IPS-20b (cell line): Measurements from ENCODE around the gene POMGNT1.
A peak's percentile ranks its signal among the peaks of the same experiment; 100 is the strongest.

Experiments used
- H3K27ac ChIP-seq: one replicate; pipeline ENCODE4 v1.5.1; 2013; ENCODE audit warnings: low read length
- H3K27me3 ChIP-seq: 2 replicates; pipeline ENCODE4 v1.6.1; 2013; ENCODE audit warnings: mild to moderate bottlenecking, low read length, inconsistent platforms; ENCODE audit not compliant: insufficient read depth
- H3K36me3 ChIP-seq: 2 replicates; pipeline ENCODE4 v1.6.1; 2013; ENCODE audit warnings: low read depth, mild to moderate bottlenecking, inconsistent platforms, low read length, moderate library complexity; ENCODE audit not compliant: insufficient read depth
- H3K4me1 ChIP-seq: 2 replicates; pipeline ENCODE4 v1.6.1; 2013; ENCODE audit warnings: mild to moderate bottlenecking, control low read depth, inconsistent platforms, low read length, moderate library complexity; ENCODE audit not compliant: insufficient read depth
- H3K4me3 ChIP-seq: 2 replicates; pipeline ENCODE4 v1.5.1; 2013; ENCODE audit warnings: mild to moderate bottlenecking, low read length, inconsistent platforms
- H3K9ac ChIP-seq: 2 replicates; pipeline ENCODE4 v1.6.1; 2013; ENCODE audit warnings: low read depth, mild to moderate bottlenecking, inconsistent platforms, low read length, moderate library complexity
- H3K9me3 ChIP-seq: 2 replicates; pipeline ENCODE4 v1.6.1; 2013; ENCODE audit warnings: mild to moderate bottlenecking, low read depth, low read length, inconsistent platforms; ENCODE audit not compliant: insufficient read depth

The POMGNT1 gene

DNA sequence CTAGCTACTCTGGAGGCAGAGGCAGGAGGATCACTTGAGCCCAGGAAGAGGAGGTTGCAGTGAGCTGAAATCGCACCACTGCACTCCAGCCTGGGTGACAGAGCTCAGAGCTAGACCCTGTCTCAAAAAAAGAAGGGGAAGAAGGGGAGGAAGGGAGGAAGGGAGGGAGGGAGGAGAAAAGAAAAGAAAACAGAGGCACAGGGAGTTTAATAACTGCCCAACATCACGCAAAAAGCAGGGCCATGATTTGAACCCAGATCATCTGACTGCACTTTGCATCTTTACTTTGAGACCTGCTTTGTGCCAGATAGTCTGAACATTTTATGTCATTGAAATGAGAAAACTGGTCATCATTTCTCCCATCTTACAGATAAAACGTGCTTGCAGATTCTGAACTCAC, 6.9 kb upstream of the POMGNT1 start:
- Histone ChIP-seq H3K9me3 (no peaks in the 10 kb centered on the region), H3K27ac (no peak overlapping the region), H3K4me3 (no peak overlapping the region), H3K9ac (no peak overlapping the region), H3K36me3 (no peaks in the 10 kb centered on the region), H3K27me3 (0 out of 2 replicates have a peak, but pooled peaks cover 4% of the 10 kb centered on the region), H3K4me1 (no peaks in the 10 kb centered on the region)

DNA sequence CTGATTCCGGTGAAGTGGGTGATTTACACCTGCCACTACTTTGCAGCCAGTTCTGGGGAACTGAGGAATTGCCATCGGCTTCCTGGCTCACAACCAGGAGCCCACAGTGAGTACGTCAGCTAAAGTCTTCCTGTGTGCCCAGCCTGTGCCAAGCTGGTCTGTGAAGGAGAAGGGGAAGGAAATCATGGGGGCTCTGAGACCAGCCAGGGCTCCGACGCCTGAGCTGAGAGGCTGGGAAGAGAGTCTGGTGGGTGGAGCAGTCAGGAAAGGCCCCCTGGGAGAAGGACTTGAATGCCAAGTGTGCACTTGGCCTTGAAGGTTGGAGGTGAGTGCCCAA, 6.1 kb upstream of the POMGNT1 start:
- H3K4me1 ChIP-seq, result peaks cover 2% of the 10 kb centered on the region; the same call in 1 of the 2 replicates
- no peaks in the 10 kb centered on the region for H3K36me3 ChIP-seq
- no peak overlapping the region for H3K9ac ChIP-seq
- 0 out of 2 replicates have a peak, but pooled peaks cover 4% of the 10 kb centered on the region for H3K27me3 ChIP-seq
- H3K4me3 ChIP-seq, result peak overlapping the region; percentile 97
- no peak overlapping the region for H3K27ac ChIP-seq
- no peaks in the 10 kb centered on the region for H3K9me3 ChIP-seq

DNA sequence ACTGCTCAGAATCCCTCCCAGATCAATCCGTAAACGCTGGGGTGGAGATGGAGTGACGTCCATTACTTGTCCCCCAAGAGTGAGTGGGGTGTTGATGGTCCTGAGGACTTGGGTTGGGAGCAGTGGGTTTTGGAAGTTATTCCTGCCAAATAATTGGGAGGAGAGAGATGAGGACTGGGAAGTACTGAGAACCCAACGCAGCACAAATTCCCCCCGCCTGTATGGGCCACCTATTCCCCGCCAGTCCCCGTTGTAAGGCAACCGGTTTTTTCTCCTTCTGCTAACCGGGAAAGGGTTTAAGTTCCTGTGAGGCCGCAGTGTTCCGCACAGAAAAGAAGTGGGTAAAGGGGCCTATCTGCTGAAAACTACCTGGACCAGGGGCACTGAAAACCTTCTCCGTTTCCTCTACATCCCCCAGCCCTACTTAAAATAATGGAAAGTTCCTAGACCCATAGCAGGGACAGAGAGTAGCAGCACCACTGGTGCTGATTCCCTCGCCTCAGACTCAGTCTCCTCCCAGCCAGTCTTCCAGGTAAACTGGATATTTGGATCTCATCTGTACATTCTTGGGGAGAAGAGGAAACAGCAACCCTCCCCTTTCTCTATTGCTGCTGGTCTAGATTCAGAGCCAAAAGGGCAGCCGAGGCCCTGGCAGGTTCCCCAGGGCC, 5.6 kb upstream of the POMGNT1 start:
- H3K9ac ChIP-seq, result peak overlapping the region; percentile 79; the same call in 1 of the 2 replicates

DNA sequence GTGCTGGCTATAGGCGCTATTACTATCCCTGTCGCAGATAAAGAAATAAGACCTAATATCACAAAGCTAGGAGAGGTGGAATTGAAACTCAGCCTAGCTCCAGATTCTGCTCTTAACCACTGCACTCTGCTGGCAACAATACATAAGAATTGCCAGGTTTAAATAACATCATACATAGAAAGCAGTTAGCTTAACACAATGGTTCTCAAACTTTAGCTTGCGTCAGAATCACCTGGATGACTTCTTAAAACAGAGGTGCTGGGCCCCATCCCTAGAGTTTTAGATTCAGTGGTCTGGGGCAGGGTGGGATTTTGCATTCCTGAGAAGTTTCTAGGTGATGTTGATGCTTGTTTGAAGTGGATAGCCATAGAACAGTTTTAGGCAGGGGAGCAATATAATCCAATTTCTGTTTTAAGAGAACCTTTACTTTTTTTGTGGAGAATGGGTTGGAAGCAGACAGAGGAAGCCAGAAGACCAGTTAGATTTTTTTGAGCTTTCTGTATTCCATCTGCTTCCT, 1.1 kb upstream of the POMGNT1 start:
- Histone ChIP-seq H3K36me3 (peaks cover 12% of the 10 kb centered on the region; the same call in 1 of the 2 replicates), H3K27me3 (0 out of 2 replicates have a peak, but pooled peaks cover 4% of the 10 kb centered on the region), H3K27ac (no peak overlapping the region), H3K9me3 (no peaks in the 10 kb centered on the region), H3K4me3 (peak overlapping the region; percentile 90; the same call in 1 of the 2 replicates), H3K9ac (no peak overlapping the region), H3K4me1 (peaks cover 3% of the 10 kb centered on the region; the same call in 1 of the 2 replicates)

More for the DNA sequence above, 5.6 kb upstream of the POMGNT1 start:
- 0 out of 2 replicates have a peak, but pooled peaks cover 4% of the 10 kb centered on the region for H3K27me3 ChIP-seq
- H3K4me3 ChIP-seq, result peak overlapping the region; percentile 97
- no peaks in the 10 kb centered on the region for H3K36me3 ChIP-seq
- no peak overlapping the region for H3K27ac ChIP-seq
- peaks cover 3% of the 10 kb centered on the region; the same call in 1 of the 2 replicates for H3K4me1 ChIP-seq
- no peaks in the 10 kb centered on the region for H3K9me3 ChIP-seq

DNA sequence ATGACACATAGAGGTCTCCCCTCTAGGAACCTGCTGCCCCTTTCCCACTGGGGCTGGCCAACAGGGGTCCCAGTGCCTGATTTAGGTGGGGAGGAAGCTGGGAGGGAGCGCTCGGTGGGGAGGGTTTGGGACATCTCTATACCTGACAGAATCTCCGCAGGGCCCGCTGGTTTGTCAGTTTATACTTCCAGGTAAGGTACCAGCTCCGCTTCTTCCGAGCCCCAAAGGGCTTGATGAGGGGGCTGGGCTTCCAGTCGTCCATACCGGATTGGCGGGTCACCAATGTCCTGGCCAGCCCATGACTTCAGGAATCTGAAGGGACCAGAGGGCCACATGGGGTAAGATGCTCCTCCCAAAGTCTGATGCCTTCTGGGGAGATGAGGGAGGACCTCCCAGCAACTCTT, 672 bp downstream of the POMGNT1 start:
- no peaks in the 10 kb centered on the region for H3K9me3 ChIP-seq
- peak overlapping the region; percentile 89 for H3K4me3 ChIP-seq
- peaks cover 27% of the 10 kb centered on the region for H3K36me3 ChIP-seq
- H3K4me1 ChIP-seq, result peaks cover 3% of the 10 kb centered on the region; the same call in 1 of the 2 replicates
- H3K9ac ChIP-seq, result peak overlapping the region; percentile 90
- no peak overlapping the region for H3K27ac ChIP-seq
- H3K27me3 ChIP-seq, result no peaks in the 10 kb centered on the region

DNA sequence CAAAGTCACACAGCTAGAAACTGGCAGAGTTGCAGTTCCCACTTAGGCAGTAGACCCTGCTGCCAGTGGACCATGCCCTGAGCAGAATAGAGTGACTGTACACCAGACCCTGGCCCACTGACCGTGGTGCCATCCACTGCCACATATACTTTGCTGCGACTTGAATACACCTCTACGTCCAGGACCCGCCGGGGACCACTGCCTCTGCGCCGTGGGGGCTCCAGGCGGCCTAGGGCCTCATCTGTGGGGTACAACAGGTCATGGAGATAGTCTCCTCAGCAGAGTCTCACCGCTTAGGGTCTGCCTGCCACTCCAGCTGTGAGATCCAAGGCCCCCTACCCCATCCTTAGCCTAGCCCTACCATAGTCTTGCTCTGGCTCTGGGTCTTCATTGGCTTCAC, 1.6 kb downstream of the POMGNT1 start:
- Histone ChIP-seq H3K4me3 (no peak overlapping the region), H3K4me1 (peaks cover 3% of the 10 kb centered on the region; the same call in 1 of the 2 replicates), H3K9me3 (no peaks in the 10 kb centered on the region), H3K9ac (no peak overlapping the region), H3K27me3 (no peaks in the 10 kb centered on the region), H3K36me3 (peaks cover 36% of the 10 kb centered on the region), H3K27ac (no peak overlapping the region)

DNA sequence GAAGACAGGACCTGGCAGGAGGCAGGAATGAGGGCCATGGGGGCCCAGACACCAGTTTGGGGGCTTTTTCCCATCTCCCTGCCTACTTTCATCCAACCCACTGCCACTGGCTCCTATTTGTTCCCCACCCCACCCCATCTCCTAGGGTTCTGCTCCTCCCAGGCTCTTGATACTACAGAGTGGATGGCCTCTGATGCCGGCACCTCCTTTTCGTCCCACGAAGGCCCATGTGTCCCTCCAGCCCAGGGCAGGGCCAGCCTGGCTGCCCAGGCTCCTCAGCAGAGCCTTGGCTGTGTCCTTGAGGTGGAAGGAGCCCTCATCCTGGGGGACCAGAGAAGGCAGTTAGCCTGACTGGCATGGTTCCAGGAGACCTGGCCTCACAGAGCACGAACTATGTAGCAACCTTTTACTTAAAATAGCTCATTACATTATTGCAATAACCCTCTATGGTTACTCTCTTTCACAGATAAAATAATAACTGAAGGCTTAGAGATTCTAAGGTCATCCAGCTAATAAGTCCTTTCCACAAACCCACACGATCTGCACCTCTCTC, 3.5 kb downstream of the POMGNT1 start:
- Histone ChIP-seq H3K9me3 (no peaks in the 10 kb centered on the region), H3K36me3 (peaks cover 44% of the 10 kb centered on the region), H3K4me1 (peaks cover 3% of the 10 kb centered on the region; the same call in 1 of the 2 replicates), H3K9ac (no peak overlapping the region), H3K27me3 (no peaks in the 10 kb centered on the region), H3K4me3 (no peak overlapping the region), H3K27ac (no peak overlapping the region)

DNA sequence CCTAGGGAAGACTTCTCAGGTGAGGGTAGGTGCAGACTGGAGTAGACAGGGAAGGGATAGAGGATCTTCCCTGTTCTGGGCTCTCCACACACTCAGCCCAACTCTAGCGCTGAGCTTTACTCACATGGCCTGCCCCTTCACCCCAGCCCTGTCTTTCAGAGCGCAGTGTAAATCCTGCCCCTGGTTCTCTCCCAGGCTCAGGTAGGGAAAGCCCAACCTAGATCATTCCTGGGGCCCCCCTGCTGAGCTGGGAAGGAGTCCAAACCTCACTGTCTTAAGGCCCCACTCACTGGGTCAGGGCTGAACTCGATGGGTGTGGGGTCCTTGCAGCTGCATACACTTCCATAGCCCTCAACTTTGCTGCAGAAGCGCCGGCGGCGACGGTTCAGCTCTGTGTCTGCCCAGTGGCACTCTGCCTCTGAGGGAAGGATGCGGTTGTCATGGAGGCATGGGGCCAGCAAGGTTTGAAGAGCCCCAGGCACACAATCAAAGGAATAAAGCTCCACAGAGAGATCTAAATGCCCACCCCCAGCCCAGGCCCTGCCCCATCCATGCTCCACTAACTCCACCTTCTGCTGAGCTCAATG, 4.2 kb downstream of the POMGNT1 start:
- Histone ChIP-seq H3K4me1 (no peaks in the 10 kb centered on the region), H3K36me3 (peaks cover 50% of the 10 kb centered on the region), H3K27ac (no peak overlapping the region), H3K9ac (no peak overlapping the region), H3K4me3 (no peak overlapping the region), H3K9me3 (no peaks in the 10 kb centered on the region), H3K27me3 (no peaks in the 10 kb centered on the region)

DNA sequence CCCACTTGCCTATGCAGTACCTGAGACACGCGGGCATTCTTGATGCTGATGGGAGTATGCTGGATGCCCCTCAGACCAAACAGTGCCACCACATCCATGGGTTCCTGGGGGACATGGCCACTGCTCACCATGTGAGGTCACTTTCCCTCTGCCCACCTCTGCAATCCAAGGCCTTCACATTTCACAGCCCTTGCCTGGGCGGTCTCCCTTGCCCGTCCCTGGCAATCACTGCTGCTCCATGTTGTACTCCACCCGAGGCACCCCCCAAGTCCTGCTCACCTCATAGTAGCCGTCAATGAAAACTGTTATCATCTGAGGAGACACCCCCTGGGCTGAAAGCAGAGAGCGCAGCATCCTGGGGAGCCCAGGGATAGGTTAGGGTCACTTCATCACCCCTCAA, 4.9 kb downstream of the POMGNT1 start:
- Histone ChIP-seq H3K9ac (no peak overlapping the region), H3K4me1 (no peaks in the 10 kb centered on the region), H3K27ac (no peak overlapping the region), H3K36me3 (peaks cover 50% of the 10 kb centered on the region), H3K9me3 (no peaks in the 10 kb centered on the region), H3K4me3 (no peak overlapping the region), H3K27me3 (no peaks in the 10 kb centered on the region)

DNA sequence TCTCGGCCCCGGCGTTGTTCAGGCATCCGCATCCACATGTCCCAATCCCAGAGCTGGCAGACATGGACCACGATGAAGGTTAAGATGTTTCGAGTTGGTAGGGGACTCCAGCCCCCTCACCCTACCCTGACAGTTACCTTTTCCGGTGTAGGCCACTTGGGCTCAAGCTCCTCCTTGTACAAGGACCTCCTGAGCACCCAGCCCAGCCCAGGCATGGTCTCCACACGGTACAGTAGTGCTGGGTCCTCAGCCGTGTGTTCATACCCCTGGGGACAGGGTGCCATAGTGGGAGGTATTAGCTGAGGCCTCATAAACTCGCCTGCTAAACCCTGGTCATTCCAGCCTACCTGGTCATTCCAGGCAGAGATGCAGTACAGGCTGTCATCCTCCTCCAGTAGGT, 6.1 kb downstream of the POMGNT1 start:
- Histone ChIP-seq H3K27me3 (no peaks in the 10 kb centered on the region), H3K27ac (no peak overlapping the region), H3K4me1 (no peaks in the 10 kb centered on the region), H3K9me3 (no peaks in the 10 kb centered on the region), H3K4me3 (no peak overlapping the region), H3K9ac (no peak overlapping the region), H3K36me3 (peaks cover 57% of the 10 kb centered on the region)

DNA sequence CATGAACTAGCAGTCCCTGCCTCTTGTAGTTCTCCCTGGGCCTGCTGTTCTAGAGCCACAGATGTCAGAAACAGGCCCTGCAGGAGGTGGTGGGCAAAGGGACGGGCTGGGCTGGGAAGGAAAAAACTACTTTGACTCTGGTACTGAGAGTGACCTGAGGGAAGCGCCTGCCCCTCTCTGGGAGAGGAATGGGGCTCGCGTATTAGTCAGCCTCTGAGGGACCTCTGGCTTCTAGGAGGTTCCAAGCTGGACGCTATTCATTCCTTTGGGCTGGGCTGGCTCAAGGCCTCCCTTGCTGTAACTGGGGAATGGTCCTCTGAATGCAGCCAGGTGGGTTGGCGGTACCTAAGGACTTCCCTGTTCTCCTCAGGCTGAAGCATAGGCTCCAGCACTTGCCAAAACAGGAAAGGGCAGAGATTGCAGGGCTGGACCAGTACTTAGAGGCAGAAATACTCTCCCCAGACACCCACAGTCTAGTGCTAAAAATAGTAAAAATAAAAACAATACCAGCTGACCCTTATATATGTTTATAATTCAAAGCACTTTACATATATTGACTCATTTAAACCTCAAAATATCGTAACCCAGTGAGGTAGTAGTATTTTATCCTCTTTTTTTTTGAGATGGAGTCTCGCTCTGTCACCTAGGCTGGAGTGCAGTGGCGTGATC, 7.1 kb downstream of the POMGNT1 start:
- no peak overlapping the region for H3K4me3 ChIP-seq
- H3K9me3 ChIP-seq, result no peaks in the 10 kb centered on the region
- H3K27me3 ChIP-seq, result no peaks in the 10 kb centered on the region
- no peak overlapping the region for H3K27ac ChIP-seq
- peaks cover 57% of the 10 kb centered on the region for H3K36me3 ChIP-seq
- H3K4me1 ChIP-seq, result no peaks in the 10 kb centered on the region
- no peak overlapping the region for H3K9ac ChIP-seq
